HEK293 (cell line): ENCODE data around the gene ACKR4.
"Not testable (repeated sequence)": the region's sequence is repeated elsewhere in the genome, so short reads cannot be mapped to it uniquely, and the experiment has no call there.

Source experiments
- CTCF ChIA-PET: fragments of 350-600 bp; formaldehyde crosslinking; extraction: SDS; loops from one replicate; lab custom pipeline; 2021; ENCODE audit warnings: antibody characterized with exemption; lab: Yijun Ruan, JAX
- POLR2A ChIA-PET: fragments of 300-600 bp; formaldehyde crosslinking; extraction: SDS; loops from one replicate; lab custom pipeline; 2020; ENCODE audit warnings: antibody characterized with exemption, inconsistent platforms; lab: Yijun Ruan, JAX
- H3K27ac ChIP-seq: fragments of 200-500 bp; sonication (Bioruptor generic); 2 replicates; pipeline ENCODE4 v1.5.1; 2014; ENCODE audit warnings: low read depth, low read length, control low read depth, inconsistent platforms; ENCODE audit errors: extremely low read depth
- H3K36me3 ChIP-seq, 2 experiments: fragments of 200-500 bp in 1 of 2; sonication (Bioruptor generic) in 1 of 2; 1 replicate in 1 of 2; 2 replicates in 1 of 2; pipeline ENCODE4 v1.5.1; 2014 to 2017; ENCODE audit warnings: inconsistent platforms in 2 of 2, low read length in 2 of 2; ENCODE audit not compliant: control insufficient read depth in 2 of 2, insufficient read depth in 1 of 2
- H3K4me1 ChIP-seq: fragments of 200-500 bp; sonication (Bioruptor generic); 2 replicates; pipeline ENCODE4 v1.5.1; 2014; ENCODE audit warnings: mild to moderate bottlenecking, low read length, inconsistent platforms; ENCODE audit not compliant: control insufficient read depth, insufficient read depth
- H3K4me3 ChIP-seq: 2 replicates; pipeline ENCODE4 v1.5.1; 2011; ENCODE audit warnings: low read depth, mild to moderate bottlenecking, control low read depth, low read length, moderate library complexity
- H3K9me3 ChIP-seq: fragments of 200-500 bp; sonication (Bioruptor generic); 2 replicates; pipeline ENCODE4 v1.5.1; 2014; ENCODE audit warnings: low read depth, low read length, inconsistent platforms; ENCODE audit not compliant: control insufficient read depth, insufficient read depth
- BCL11B ChIP-seq: fragments of 450-650 bp; formaldehyde crosslinking; IDR thresholded peaks from 2 replicates; pipeline ENCODE4 v1.5.1; 2016; ENCODE audit warnings: low read depth, missing biosample characterization, missing genetic modification characterization
- IKZF3 ChIP-seq: fragments of 450-650 bp; IDR thresholded peaks from 2 replicates; pipeline ENCODE4 v1.5.0; 2018; ENCODE audit warnings: missing biosample characterization, mild to moderate bottlenecking, missing genetic modification characterization, moderate library complexity
- KLF8 ChIP-seq: fragments of 450-650 bp; formaldehyde crosslinking; IDR thresholded peaks from 2 replicates; pipeline ENCODE4 v1.5.1; 2016; ENCODE audit warnings: missing biosample characterization, missing genetic modification characterization
- SCRT2 ChIP-seq: fragments of 450-650 bp; formaldehyde crosslinking; IDR thresholded peaks from 2 replicates; pipeline ENCODE4 v1.5.1; 2016; ENCODE audit warnings: missing biosample characterization, missing genetic modification characterization
- SP3 ChIP-seq: fragments of 450-650 bp; formaldehyde crosslinking; IDR thresholded peaks from 2 replicates; pipeline ENCODE4 v1.5.1; 2016; ENCODE audit warnings: missing biosample characterization, missing genetic modification characterization
- ZBTB17 ChIP-seq: fragments of 450-650 bp; formaldehyde crosslinking; IDR thresholded peaks from 2 replicates; pipeline ENCODE4 v1.5.1; 2016; ENCODE audit warnings: missing biosample characterization, missing genetic modification characterization
- ZNF112 ChIP-seq: fragments of 450-650 bp; formaldehyde crosslinking; IDR thresholded peaks from 2 replicates; pipeline ENCODE4 v1.5.0; 2017; ENCODE audit warnings: missing biosample characterization, missing genetic modification characterization
- ZNF223 ChIP-seq: fragments of 450-650 bp; formaldehyde crosslinking; IDR thresholded peaks from 2 replicates; pipeline ENCODE4 v1.5.1; 2016; ENCODE audit warnings: missing biosample characterization, missing genetic modification characterization
- ZNF311 ChIP-seq: fragments of 450-650 bp; formaldehyde crosslinking; IDR thresholded peaks from 2 replicates; pipeline ENCODE4 v1.5.1; 2017; ENCODE audit warnings: missing biosample characterization, missing genetic modification characterization, borderline replicate concordance
- ZNF324 ChIP-seq: fragments of 450-650 bp; formaldehyde crosslinking; IDR thresholded peaks from 2 replicates; pipeline ENCODE4 v1.5.1; 2016; ENCODE audit warnings: missing biosample characterization, missing genetic modification characterization
- ZNF416 ChIP-seq: fragments of 450-650 bp; formaldehyde crosslinking; IDR thresholded peaks from 2 replicates; pipeline ENCODE4 v1.5.1; 2016; ENCODE audit warnings: missing biosample characterization, missing genetic modification characterization
- ZNF555 ChIP-seq: fragments of 450-650 bp; formaldehyde crosslinking; conservative IDR thresholded peaks from 2 replicates; pipeline ENCODE4 v1.5.1; 2017; ENCODE audit warnings: missing biosample characterization, mild to moderate bottlenecking, missing genetic modification characterization, inconsistent platforms
- ZNF561 ChIP-seq: fragments of 450-650 bp; IDR thresholded peaks from 2 replicates; pipeline ENCODE4 v1.5.1; 2018; ENCODE audit warnings: missing biosample characterization, missing genetic modification characterization, borderline replicate concordance
- ZNF785 ChIP-seq: fragments of 450-650 bp; formaldehyde crosslinking; IDR thresholded peaks from 2 replicates; pipeline ENCODE4 v1.5.1; 2016; ENCODE audit warnings: missing biosample characterization, missing genetic modification characterization
- ZXDB ChIP-seq: fragments of 450-650 bp; formaldehyde crosslinking; IDR thresholded peaks from 2 replicates; pipeline ENCODE4 v1.5.1; 2016; ENCODE audit warnings: missing biosample characterization, missing genetic modification characterization
- TF ChIP-seq, protein P1 (sequence below): fragments of 450-650 bp; IDR thresholded peaks from 2 replicates; pipeline ENCODE4 v1.5.1; 2018; ENCODE audit warnings: missing biosample characterization, missing genetic modification characterization
- TF ChIP-seq, protein P2 (sequence below): fragments of 450-650 bp; formaldehyde crosslinking; IDR thresholded peaks from 2 replicates; pipeline ENCODE4 v1.5.1; 2016; ENCODE audit warnings: missing biosample characterization, missing genetic modification characterization, low read depth
- TF ChIP-seq, protein P3 (sequence below): fragments of 450-650 bp; formaldehyde crosslinking; IDR thresholded peaks from 2 replicates; pipeline ENCODE4 v1.5.1; 2016; ENCODE audit warnings: missing biosample characterization, missing genetic modification characterization
- TF ChIP-seq, protein P4 (sequence below): fragments of 450-650 bp; formaldehyde crosslinking; IDR thresholded peaks from 2 replicates; pipeline ENCODE4 v1.5.1; 2017; ENCODE audit warnings: missing biosample characterization, missing genetic modification characterization
- TF ChIP-seq, protein P5 (sequence below): fragments of 450-650 bp; formaldehyde crosslinking; IDR thresholded peaks from 2 replicates; pipeline ENCODE4 v1.5.1; 2016; ENCODE audit warnings: missing biosample characterization, missing genetic modification characterization
- TF ChIP-seq, protein P6 (sequence below): sonication (generic); formaldehyde crosslinking; IDR thresholded peaks from 2 replicates; pipeline ENCODE4 v1.8.1; 2022; ENCODE audit warnings: mild to moderate bottlenecking, moderate library complexity, missing genetic modification reagents

Gene ACKR4

DNA sequence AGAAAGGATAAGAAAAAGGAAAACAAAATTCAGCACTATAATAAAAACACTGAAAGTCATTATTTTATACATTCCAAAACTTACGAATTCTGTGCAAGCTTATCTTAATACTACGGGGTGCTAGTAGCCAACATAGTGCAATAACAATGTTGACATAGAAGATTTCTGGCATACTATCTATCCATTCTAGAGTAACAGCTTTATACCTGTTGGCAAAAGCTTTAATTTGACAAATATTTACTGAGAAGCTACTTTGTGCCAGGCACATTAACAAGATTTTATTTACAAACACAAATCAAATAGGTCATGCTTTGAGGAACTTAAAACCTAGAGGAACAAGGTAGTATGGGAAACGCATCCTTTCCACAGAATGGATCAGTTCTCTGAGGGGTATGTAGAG, 1.1 kb downstream of the ACKR4 start (continued):
- no peak for TF ChIP-seq SCRT2 (tag by site-specific recombination)
- TF ChIP-seq, protein P1, sequence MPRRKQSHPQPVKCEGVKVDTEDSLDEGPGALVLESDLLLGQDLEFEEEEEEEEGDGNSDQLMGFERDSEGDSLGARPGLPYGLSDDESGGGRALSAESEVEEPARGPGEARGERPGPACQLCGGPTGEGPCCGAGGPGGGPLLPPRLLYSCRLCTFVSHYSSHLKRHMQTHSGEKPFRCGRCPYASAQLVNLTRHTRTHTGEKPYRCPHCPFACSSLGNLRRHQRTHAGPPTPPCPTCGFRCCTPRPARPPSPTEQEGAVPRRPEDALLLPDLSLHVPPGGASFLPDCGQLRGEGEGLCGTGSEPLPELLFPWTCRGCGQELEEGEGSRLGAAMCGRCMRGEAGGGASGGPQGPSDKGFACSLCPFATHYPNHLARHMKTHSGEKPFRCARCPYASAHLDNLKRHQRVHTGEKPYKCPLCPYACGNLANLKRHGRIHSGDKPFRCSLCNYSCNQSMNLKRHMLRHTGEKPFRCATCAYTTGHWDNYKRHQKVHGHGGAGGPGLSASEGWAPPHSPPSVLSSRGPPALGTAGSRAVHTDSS (tag by site-specific recombination): no peak
- TF ChIP-seq, protein P2, sequence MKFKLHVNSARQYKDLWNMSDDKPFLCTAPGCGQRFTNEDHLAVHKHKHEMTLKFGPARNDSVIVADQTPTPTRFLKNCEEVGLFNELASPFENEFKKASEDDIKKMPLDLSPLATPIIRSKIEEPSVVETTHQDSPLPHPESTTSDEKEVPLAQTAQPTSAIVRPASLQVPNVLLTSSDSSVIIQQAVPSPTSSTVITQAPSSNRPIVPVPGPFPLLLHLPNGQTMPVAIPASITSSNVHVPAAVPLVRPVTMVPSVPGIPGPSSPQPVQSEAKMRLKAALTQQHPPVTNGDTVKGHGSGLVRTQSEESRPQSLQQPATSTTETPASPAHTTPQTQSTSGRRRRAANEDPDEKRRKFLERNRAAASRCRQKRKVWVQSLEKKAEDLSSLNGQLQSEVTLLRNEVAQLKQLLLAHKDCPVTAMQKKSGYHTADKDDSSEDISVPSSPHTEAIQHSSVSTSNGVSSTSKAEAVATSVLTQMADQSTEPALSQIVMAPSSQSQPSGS (tag by site-specific recombination): no peak
- TF ChIP-seq, protein P3, sequence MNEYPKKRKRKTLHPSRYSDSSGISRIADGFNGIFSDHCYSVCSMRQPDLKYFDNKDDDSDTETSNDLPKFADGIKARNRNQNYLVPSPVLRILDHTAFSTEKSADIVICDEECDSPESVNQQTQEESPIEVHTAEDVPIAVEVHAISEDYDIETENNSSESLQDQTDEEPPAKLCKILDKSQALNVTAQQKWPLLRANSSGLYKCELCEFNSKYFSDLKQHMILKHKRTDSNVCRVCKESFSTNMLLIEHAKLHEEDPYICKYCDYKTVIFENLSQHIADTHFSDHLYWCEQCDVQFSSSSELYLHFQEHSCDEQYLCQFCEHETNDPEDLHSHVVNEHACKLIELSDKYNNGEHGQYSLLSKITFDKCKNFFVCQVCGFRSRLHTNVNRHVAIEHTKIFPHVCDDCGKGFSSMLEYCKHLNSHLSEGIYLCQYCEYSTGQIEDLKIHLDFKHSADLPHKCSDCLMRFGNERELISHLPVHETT: no peak
- TF ChIP-seq ZNF311 (tag by site-specific recombination): no peak
- no peak for TF ChIP-seq ZXDB (tag by site-specific recombination)

DNA sequence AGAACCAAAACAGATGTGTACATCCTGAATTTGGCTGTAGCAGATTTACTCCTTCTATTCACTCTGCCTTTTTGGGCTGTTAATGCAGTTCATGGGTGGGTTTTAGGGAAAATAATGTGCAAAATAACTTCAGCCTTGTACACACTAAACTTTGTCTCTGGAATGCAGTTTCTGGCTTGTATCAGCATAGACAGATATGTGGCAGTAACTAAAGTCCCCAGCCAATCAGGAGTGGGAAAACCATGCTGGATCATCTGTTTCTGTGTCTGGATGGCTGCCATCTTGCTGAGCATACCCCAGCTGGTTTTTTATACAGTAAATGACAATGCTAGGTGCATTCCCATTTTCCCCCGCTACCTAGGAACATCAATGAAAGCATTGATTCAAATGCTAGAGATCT, 3.5 kb downstream of the ACKR4 start:
- peaks cover 0 to 18% of the 10 kb centered on the region in 2 experiments; a peak in 2 of 3 replicates for H3K36me3 ChIP-seq
- H3K27ac ChIP-seq, CTCF ChIA-PET, H3K4me1 ChIP-seq, POLR2A ChIA-PET, H3K4me3 ChIP-seq, H3K9me3 ChIP-seq: not testable (repeated sequence)

DNA sequence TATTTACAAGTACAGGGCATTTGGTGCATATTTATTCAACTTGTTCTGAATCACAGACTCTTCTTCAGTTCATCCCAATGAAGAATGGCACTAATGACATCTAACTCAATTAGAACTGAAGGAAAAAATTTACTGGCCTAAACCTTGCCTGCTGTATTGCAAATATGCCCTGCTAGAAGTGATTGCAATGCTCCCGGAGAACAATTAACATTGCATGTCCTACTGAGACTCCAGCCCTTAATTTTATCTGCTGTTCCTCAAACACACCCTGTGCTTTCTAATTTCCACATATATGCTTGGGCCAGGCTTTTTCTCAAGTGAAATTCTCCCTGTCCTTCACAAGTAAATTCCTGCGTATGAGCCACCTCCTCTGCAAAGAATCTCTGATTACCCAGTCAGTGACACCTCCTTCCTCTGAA, 8.3 kb downstream of the ACKR4 start:
- H3K27ac ChIP-seq: no peak overlapping the region
- CTCF ChIA-PET: no interaction called here

DNA sequence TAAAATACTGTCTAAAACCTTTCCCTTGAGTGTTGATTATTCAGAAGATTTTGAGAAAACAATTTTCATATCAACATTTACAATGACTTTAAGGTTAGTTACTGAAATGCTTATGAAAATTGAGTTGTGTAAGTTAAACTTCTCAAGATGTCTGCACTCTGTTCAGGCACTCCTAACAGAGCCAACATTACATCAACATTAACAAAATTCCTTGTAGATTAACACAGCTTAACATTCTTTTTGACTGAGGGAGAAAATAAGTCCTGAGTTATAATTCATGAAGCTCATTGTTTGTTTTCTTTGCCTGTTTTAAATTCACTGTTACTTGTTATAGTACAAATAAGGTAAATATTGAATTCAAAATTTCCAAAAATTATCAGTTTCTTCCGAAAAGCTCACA, 9.0 kb downstream of the ACKR4 start:
- Histone ChIP-seq H3K9me3 (no peaks in the 10 kb centered on the region), H3K27ac (no peak overlapping the region), H3K36me3 (peaks cover 0 to 15% of the 10 kb centered on the region in 2 experiments; a peak in 2 of 3 replicates), H3K4me1 (no peaks in the 10 kb centered on the region), H3K4me3 (no peak overlapping the region)
- POLR2A ChIA-PET: no interaction called here
- CTCF ChIA-PET: no interaction called here
- TF ChIP-seq ZNF112 (no peak), KLF8 (no peak), ZBTB17 (tag by site-specific recombination) (no peak), ZNF555 (tag by site-specific recombination) (no peak), ZNF561 (tag by site-specific recombination) (no peak), ZNF785 (tag by site-specific recombination) (no peak), ZXDB (tag by site-specific recombination) (no peak), ZNF324 (tag by site-specific recombination) (no peak), SP3 (no peak)
- TF ChIP-seq, protein P4, sequence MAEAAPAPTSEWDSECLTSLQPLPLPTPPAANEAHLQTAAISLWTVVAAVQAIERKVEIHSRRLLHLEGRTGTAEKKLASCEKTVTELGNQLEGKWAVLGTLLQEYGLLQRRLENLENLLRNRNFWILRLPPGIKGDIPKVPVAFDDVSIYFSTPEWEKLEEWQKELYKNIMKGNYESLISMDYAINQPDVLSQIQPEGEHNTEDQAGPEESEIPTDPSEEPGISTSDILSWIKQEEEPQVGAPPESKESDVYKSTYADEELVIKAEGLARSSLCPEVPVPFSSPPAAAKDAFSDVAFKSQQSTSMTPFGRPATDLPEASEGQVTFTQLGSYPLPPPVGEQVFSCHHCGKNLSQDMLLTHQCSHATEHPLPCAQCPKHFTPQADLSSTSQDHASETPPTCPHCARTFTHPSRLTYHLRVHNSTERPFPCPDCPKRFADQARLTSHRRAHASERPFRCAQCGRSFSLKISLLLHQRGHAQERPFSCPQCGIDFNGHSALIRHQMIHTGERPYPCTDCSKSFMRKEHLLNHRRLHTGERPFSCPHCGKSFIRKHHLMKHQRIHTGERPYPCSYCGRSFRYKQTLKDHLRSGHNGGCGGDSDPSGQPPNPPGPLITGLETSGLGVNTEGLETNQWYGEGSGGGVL (tag by site-specific recombination): no peak
- TF ChIP-seq, protein P5, sequence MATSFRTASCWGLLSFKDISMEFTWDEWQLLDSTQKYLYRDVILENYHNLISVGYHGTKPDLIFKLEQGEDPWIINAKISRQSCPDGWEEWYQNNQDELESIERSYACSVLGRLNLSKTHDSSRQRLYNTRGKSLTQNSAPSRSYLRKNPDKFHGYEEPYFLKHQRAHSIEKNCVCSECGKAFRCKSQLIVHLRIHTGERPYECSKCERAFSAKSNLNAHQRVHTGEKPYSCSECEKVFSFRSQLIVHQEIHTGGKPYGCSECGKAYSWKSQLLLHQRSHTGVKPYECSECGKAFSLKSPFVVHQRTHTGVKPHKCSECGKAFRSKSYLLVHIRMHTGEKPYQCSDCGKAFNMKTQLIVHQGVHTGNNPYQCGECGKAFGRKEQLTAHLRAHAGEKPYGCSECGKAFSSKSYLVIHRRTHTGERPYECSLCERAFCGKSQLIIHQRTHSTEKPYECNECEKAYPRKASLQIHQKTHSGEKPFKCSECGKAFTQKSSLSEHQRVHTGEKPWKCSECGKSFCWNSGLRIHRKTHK (tag by site-specific recombination): no peak
- TF ChIP-seq, protein P6, sequence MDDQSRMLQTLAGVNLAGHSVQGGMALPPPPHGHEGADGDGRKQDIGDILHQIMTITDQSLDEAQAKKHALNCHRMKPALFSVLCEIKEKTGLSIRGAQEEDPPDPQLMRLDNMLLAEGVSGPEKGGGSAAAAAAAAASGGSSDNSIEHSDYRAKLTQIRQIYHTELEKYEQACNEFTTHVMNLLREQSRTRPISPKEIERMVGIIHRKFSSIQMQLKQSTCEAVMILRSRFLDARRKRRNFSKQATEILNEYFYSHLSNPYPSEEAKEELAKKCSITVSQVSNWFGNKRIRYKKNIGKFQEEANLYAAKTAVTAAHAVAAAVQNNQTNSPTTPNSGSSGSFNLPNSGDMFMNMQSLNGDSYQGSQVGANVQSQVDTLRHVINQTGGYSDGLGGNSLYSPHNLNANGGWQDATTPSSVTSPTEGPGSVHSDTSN: no peak

More for the DNA sequence above, 8.3 kb downstream of the ACKR4 start:
- Histone ChIP-seq H3K4me3 (no peak overlapping the region), H3K9me3 (no peaks in the 10 kb centered on the region), H3K36me3 (peaks cover 0 to 15% of the 10 kb centered on the region in 2 experiments; a peak in 2 of 3 replicates), H3K4me1 (no peaks in the 10 kb centered on the region)
- POLR2A ChIA-PET: no interaction called here
- TF ChIP-seq BCL11B (tag by site-specific recombination) (no peak), ZNF223 (tag by site-specific recombination) (no peak), ZNF416 (tag by site-specific recombination) (no peak), IKZF3 (tag by site-specific recombination) (no peak)
